GM12878 (cell line): ENCODE measurements around the gene SBNO2. TPM values are rescaled to one million over a fixed set of nuclear protein-coding genes. Genes with fewer than 3 reads are reported as not detected.
A peak's percentile ranks its signal among the peaks of the same experiment; 100 is the strongest.

Source experiments
- ATAC-seq: fragments of 200-7000 bp; cut with Tn5 transposase; 3 replicates; pipeline ENCODE4 v1.9.1; 2020; ENCODE audit warnings: mild to moderate bottlenecking, moderate library complexity
- BruUV-seq: library from RNA; stranded (reverse); fragments of 400-500 nt; replicated peaks from 2 replicates; lab custom pipeline; 2021; lab: Mats Ljungman, UMichigan
- CTCF ChIA-PET: fragments of 300-600 bp; sonication (Branson Sonifier 250); formaldehyde crosslinking; extraction: SDS; loops from one replicate; lab custom pipeline; 2021; ENCODE audit warnings: inconsistent platforms; lab: Yijun Ruan, JAX
- POLR2A ChIA-PET: fragments of 350-600 bp; formaldehyde crosslinking; extraction: SDS; loops from one replicate; lab custom pipeline; 2021; ENCODE audit warnings: inconsistent platforms; lab: Charles Lee
- RAD21 ChIA-PET: fragments of 300-600 bp; sonication (Branson Sonifier 250); formaldehyde crosslinking; loops from one replicate; lab custom pipeline; 2023; ENCODE audit warnings: antibody characterized with exemption; ENCODE audit not compliant: unreplicated experiment; lab: Charles Lee
- SMC1A ChIA-PET: fragments of 300-600 bp; sonication (Branson Sonifier 250); formaldehyde crosslinking; loops from one replicate; lab custom pipeline; 2023; ENCODE audit not compliant: unreplicated experiment, uncharacterized antibody; lab: Charles Lee
- DNase-seq: peaks from one replicate; pipeline ENCODE4 v3.0.0-alpha.2; 2011; ENCODE audit warnings: low read depth, low spot score
- FAIRE-seq: peaks from 3 replicates; lab custom pipeline; 2011; peaks lifted over from hg19 to GRCh38; lab: Jason Lieb, UNC
- H2AFZ ChIP-seq: 2 replicates; pipeline ENCODE4 v1.6.0; 2011; ENCODE audit warnings: low read depth, low read length, control low read depth; ENCODE audit not compliant: control insufficient read depth
- H3K27ac ChIP-seq: 2 replicates; pipeline ENCODE4 v1.5.1; 2011; ENCODE audit warnings: control low read depth; ENCODE audit not compliant: control insufficient read depth, insufficient read depth
- H3K27me3 ChIP-seq, 2 experiments: replicated peaks in 1 of 2; 2 replicates each; pipeline versions ENCODE4 v1.6.0 to v1.6.1; 2011; ENCODE audit warnings: low read length in 1 of 2; ENCODE audit not compliant: control insufficient read depth in 2 of 2, insufficient read depth in 2 of 2
- H3K36me3 ChIP-seq, 2 experiments: 2 replicates each; pipeline ENCODE4 v1.5.1; 2011; ENCODE audit warnings: low read length in 1 of 2; ENCODE audit not compliant: control insufficient read depth in 2 of 2, insufficient read depth in 2 of 2
- H3K4me1 ChIP-seq: 2 replicates; pipeline ENCODE4 v1.6.1; 2011; ENCODE audit warnings: mild to moderate bottlenecking, low read length, moderate library complexity, mixed read lengths; ENCODE audit not compliant: control insufficient read depth, insufficient read depth
- H3K4me2 ChIP-seq: 2 replicates; pipeline ENCODE4 v1.6.0; 2011; ENCODE audit warnings: control low read depth; ENCODE audit not compliant: control insufficient read depth, insufficient read depth
- H3K4me3 ChIP-seq: fragments of 200-600 bp; sonication (generic); 2 replicates; pipeline ENCODE4 v1.5.1; 2016
- H3K79me2 ChIP-seq: 2 replicates; pipeline ENCODE4 v1.6.0; 2011; ENCODE audit warnings: low read length; ENCODE audit not compliant: control insufficient read depth, insufficient read depth
- H3K9ac ChIP-seq: 2 replicates; pipeline ENCODE4 v1.8.0; 2011; ENCODE audit warnings: low read length, control low read depth, mixed read lengths; ENCODE audit not compliant: control insufficient read depth, insufficient read depth
- H3K9me3 ChIP-seq: replicated peaks from 3 replicates; pipeline ENCODE4 v1.5.1; 2011; ENCODE audit warnings: mild to moderate bottlenecking, low read length; ENCODE audit not compliant: control insufficient read depth, insufficient read depth
- H4K20me1 ChIP-seq: 2 replicates; pipeline ENCODE4 v1.6.0; 2011; ENCODE audit not compliant: control insufficient read depth, insufficient read depth
- FOXM1 ChIP-seq: IDR thresholded peaks from 2 replicates; pipeline ENCODE4 v1.6.1; 2012; ENCODE audit warnings: low read depth, mild to moderate bottlenecking, inconsistent platforms, low read length, moderate library complexity
- HDAC2 ChIP-seq: fragments of 200-600 bp; sonication (generic); IDR thresholded peaks from 2 replicates; pipeline ENCODE4 v1.6.1; 2017
- HDAC6 ChIP-seq: fragments of 200-600 bp; sonication (generic); IDR thresholded peaks from one replicate; pipeline ENCODE4 v1.8.0; 2017; ENCODE audit warnings: antibody characterized with exemption; ENCODE audit not compliant: unreplicated experiment
- POLR2AphosphoS5 ChIP-seq: IDR thresholded peaks from 2 replicates; pipeline ENCODE4 v1.6.1; 2011; ENCODE audit warnings: mild to moderate bottlenecking, low read length, inconsistent platforms
- SIX5 ChIP-seq: IDR thresholded peaks from 2 replicates; pipeline ENCODE4 v1.6.1; 2011; ENCODE audit warnings: mild to moderate bottlenecking, low read depth, low read length, moderate library complexity; ENCODE audit not compliant: severe bottlenecking
- SMAD5 ChIP-seq: IDR thresholded peaks from 2 replicates; pipeline ENCODE4 v1.6.1; 2016; ENCODE audit warnings: antibody characterized with exemption, low read depth
- STAT1 ChIP-seq: fragments of 450-650 bp; conservative IDR thresholded peaks from 2 replicates; pipeline ENCODE4 v1.6.1; 2014; ENCODE audit warnings: antibody characterized with exemption, mild to moderate bottlenecking
- WRNIP1 ChIP-seq: IDR thresholded peaks from 2 replicates; pipeline ENCODE4 v1.6.1; 2011; ENCODE audit warnings: low read depth, low read length, improper control_type of control experiment, borderline replicate concordance
- ZNF274 ChIP-seq: IDR thresholded peaks from one replicate; pipeline ENCODE4 v1.8.0; 2011; ENCODE audit not compliant: insufficient read length, insufficient read depth
- WGBS: methylation state at CpG from one replicate; pipeline ENCODE4 v1.1.6; 2016; ENCODE audit warnings: low lambda C conversion rate; ENCODE audit not compliant: insufficient replicate concordance, insufficient coverage; ENCODE audit errors: missing lambda C conversion rate; 5-methylcytosine and 5-hydroxymethylcytosine counted together
- in situ Hi-C: fragments of 300-500 bp; cut with MboI; formaldehyde crosslinking; loops from 9 replicates; pipeline ENCODE4 v1.14.3; 2018; ENCODE audit warnings: mixed read lengths
- intact Hi-C: fragments of 100-400 bp; cut with micrococcal nuclease; formaldehyde crosslinking; loops from one replicate; pipeline ENCODE4 v1.14.2; 2022; ENCODE audit not compliant: unreplicated experiment
- polyA plus RNA-seq, 11 experiments: library from polyadenylated mRNA; depleted of rRNA in 4 of 11; unstranded in 6 of 11; stranded (reverse) in 5 of 11; fragments of >200 nt; fragmentation: Nextera tagmentation in 4 of 11; fragmentation: Illumina TruSeq in 1 of 11; extraction: Ambion mirVana in 4 of 11; extraction: Trizol in 1 of 11; gene quantifications; 1 replicate in 1 of 11; 2 replicates in 10 of 11; pipeline versions ENCODE4 v1.2.1 to v1.2.3, GENCODE V29; 2011 to 2016; ENCODE audit warnings: inconsistent platforms in 2 of 11, missing spikeins in 2 of 11, low read depth in 1 of 11
- total RNA-seq, 4 experiments: library from RNA; depleted of rRNA in 3 of 4; stranded (reverse); fragments of >200 nt in 3 of 4; fragmentation: Illumina TruSeq in 1 of 4; extraction: Trizol in 1 of 4; gene quantifications; 2 replicates each; pipeline versions ENCODE4 v1.2.1 to v1.2.3, GENCODE V29; 2013 to 2021
- TF ChIP-seq, protein P1 (sequence below): fragments of 450-650 bp; IDR thresholded peaks from 2 replicates; pipeline ENCODE4 v1.6.1; 2018; ENCODE audit warnings: mild to moderate bottlenecking, low read depth, moderate library complexity; ENCODE audit not compliant: partially characterized antibody

Gene SBNO2
- total and polyA plus RNA-seq, 10 of the 15 experiments (the other 5 are each of a cell fraction or from before 2014, with no cell fraction given): 0.08 to 44.6 (median 5.4) TPM

DNA sequence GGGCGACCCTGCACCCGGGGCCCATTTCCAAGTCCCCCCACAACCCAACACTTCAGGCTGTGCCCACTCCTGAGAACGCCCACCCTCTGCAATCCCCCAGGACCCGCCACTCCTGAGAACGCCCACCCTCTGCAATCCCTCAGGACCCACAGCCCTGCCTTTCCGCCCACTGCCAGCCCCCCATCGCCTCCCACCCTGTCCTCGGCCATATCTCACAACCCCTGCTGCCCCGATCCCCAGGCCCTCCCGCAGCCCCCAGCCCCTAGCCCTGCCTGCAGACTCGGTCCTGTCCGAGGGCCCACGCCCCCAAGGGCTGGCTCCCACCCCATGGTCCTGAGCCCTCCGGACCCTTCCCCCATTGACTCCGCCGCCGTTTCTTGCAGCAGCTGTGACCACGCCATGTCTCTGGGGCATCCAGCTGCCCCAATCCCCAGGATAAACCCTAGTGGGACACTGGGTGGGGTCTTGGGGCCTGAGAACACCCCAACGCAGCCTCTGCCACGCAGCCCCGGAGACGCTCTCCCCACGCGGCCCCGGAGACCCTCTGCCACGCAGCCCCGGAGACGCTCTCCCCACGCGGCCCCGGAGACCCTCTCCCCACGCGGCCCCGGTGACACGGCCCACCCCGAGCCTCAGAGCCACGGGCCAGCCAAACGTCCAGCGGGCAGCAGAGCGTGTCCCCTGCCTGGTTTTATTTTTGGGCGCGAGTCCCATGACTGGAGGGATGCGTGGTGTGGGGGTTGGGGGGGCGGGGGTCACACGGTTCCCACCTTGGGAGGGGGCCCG is 17.0 kb downstream of the SBNO2 start:
- RAD21 ChIA-PET: no interaction called here

DNA sequence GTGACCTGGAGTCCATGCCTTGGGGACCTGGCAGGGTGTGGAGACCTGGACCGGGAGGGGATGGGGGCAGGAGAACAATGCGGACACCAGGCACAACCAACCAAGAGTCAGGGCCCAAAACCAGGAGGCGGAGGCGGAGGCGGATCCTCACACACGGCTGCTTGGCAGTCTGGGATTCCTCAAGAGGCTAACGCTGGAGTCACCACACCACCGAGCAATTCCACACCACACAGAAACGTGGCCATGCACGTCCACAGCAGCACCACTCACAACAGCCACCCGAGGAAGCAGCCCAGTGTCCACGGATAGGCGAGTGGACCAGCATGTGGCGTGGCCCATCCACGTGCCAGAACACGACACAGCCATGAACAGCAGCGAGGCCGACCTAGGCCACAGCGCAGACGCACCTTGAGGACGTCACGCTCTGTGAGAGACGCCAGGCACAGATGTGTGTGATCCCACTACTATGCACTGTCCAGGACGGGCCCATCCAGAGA is 17.7 kb downstream of the SBNO2 start:
- TF ChIP-seq, protein P1, sequence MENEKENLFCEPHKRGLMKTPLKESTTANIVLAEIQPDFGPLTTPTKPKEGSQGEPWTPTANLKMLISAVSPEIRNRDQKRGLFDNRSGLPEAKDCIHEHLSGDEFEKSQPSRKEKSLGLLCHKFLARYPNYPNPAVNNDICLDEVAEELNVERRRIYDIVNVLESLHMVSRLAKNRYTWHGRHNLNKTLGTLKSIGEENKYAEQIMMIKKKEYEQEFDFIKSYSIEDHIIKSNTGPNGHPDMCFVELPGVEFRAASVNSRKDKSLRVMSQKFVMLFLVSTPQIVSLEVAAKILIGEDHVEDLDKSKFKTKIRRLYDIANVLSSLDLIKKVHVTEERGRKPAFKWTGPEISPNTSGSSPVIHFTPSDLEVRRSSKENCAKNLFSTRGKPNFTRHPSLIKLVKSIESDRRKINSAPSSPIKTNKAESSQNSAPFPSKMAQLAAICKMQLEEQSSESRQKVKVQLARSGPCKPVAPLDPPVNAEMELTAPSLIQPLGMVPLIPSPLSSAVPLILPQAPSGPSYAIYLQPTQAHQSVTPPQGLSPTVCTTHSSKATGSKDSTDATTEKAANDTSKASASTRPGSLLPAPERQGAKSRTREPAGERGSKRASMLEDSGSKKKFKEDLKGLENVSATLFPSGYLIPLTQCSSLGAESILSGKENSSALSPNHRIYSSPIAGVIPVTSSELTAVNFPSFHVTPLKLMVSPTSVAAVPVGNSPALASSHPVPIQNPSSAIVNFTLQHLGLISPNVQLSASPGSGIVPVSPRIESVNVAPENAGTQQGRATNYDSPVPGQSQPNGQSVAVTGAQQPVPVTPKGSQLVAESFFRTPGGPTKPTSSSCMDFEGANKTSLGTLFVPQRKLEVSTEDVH: no peak
- 0 out of 2 replicates have a peak, but pooled peaks have one; percentile 10 for TF ChIP-seq POLR2AphosphoS5
- TF ChIP-seq, all 136 proteins: peak for 1
- no peaks in the 10 kb centered on the region; the same call in none of the 2 replicates for H4K20me1 ChIP-seq
- H3K36me3 ChIP-seq: peaks cover 4 to 10% of the 10 kb centered on the region in 2 experiments; a peak in 3 of 4 replicates
- SMC1A ChIA-PET: no interaction called here
- H3K4me3 ChIP-seq: no peak overlapping the region
- no peaks in the 10 kb centered on the region for H3K27me3 ChIP-seq
- no TSS peak for BruUV-seq
- WGBS: 84% methylated on average over 20 of the region's 24 CpGs
- no peaks in the 10 kb centered on the region for H3K4me1 ChIP-seq
- H2AFZ ChIP-seq: no peak overlapping the region
- RAD21 ChIA-PET: no interaction called here
- H3K27ac ChIP-seq: no peak overlapping the region
- intact Hi-C loops: no loop called here
- H3K9me3 ChIP-seq: no peaks in the 10 kb centered on the region
- DNase-seq (no peak), FAIRE-seq (no peak), ATAC-seq (no peak)
- in situ Hi-C loops: no loop called here
- H3K4me2 ChIP-seq: no peak overlapping the region
- POLR2A ChIA-PET: no interaction called here
- CTCF ChIA-PET: no interaction called here
- no peaks in the 10 kb centered on the region; the same call in 1 of the 2 replicates for H3K79me2 ChIP-seq
- H3K9ac ChIP-seq: no peak overlapping the region

More for the DNA sequence above, 17.0 kb downstream of the SBNO2 start:
- SMC1A ChIA-PET: no interaction called here
- Histone ChIP-seq H3K9me3 (no peaks in the 10 kb centered on the region), H2AFZ (no peak overlapping the region), H3K27ac (no peak overlapping the region), H4K20me1 (no peaks in the 10 kb centered on the region; the same call in none of the 2 replicates), H3K36me3 (peaks cover 3 to 5% of the 10 kb centered on the region in 2 experiments; a peak in 3 of 4 replicates), H3K4me2 (no peak overlapping the region), H3K27me3 (no peaks in the 10 kb centered on the region), H3K9ac (no peak overlapping the region), H3K4me3 (no peak overlapping the region), H3K79me2 (no peaks in the 10 kb centered on the region; the same call in 1 of the 2 replicates), H3K4me1 (no peaks in the 10 kb centered on the region)
- WGBS: 92% methylated on average over 25 of the region's 46 CpGs
- intact Hi-C loops (no loop called here), in situ Hi-C loops (no loop called here)
- ATAC-seq: no peak
- DNase-seq: no peak
- POLR2A ChIA-PET: no interaction called here
- CTCF ChIA-PET: no interaction called here
- BruUV-seq: no TSS peak
- no peak for FAIRE-seq
- no peak for TF ChIP-seq SMAD5
- TF ChIP-seq STAT1: no peak
- no peak for TF ChIP-seq ZNF274
- no peak for TF ChIP-seq HDAC6
- TF ChIP-seq HDAC2: no peak
- TF ChIP-seq SIX5: no peak
- no peak for TF ChIP-seq FOXM1
- TF ChIP-seq WRNIP1: no peak
